Muscle of leg (tissue), 11 donors: Measurements from ENCODE around the gene GPR162. TPM values are rescaled to one million over a fixed set of nuclear protein-coding genes. Genes with fewer than 3 reads are reported as not detected.
"Not testable (repeated sequence)": the region's sequence is repeated elsewhere in the genome, so short reads cannot be mapped to it uniquely, and the experiment has no call there.

ENCODE experiments used
- DNase-seq: peaks from one replicate; pipeline ENCODE4 v3.0.0; 2013
- H3K27ac ChIP-seq: one replicate; pipeline ENCODE4 v1.5.1; 2013; ENCODE audit warnings: mild to moderate bottlenecking, low read length, control low read depth
- H3K27me3 ChIP-seq: one replicate; pipeline ENCODE4 v1.6.1; 2013; ENCODE audit warnings: low read length; ENCODE audit not compliant: control insufficient read depth, insufficient read depth
- H3K36me3 ChIP-seq: one replicate; pipeline ENCODE4 v1.6.1; 2013; ENCODE audit warnings: low read length; ENCODE audit not compliant: control insufficient read depth, insufficient read depth
- H3K4me1 ChIP-seq: one replicate; pipeline ENCODE4 v1.6.1; 2013; ENCODE audit warnings: low read length; ENCODE audit not compliant: control insufficient read depth, insufficient read depth
- H3K4me3 ChIP-seq: one replicate; pipeline ENCODE4 v1.5.1; 2013; ENCODE audit warnings: low read length, control low read depth
- H3K9me3 ChIP-seq: replicated peaks from 2 replicates; pipeline ENCODE4 v1.6.1; 2013; ENCODE audit warnings: low read depth, low read length; ENCODE audit not compliant: control insufficient read depth
- whole genome bisulfite sequencing: methylation state at CpG from one replicate; pipeline ENCODE4 v1.1.5; 2013; ENCODE audit warnings: missing lambda C conversion rate; ENCODE audit not compliant: insufficient coverage; 5-methylcytosine and 5-hydroxymethylcytosine counted together
- polyA plus RNA-seq, 8 donors: library from polyadenylated mRNA; unstranded; fragments of 120-200 nt; gene quantifications; one replicate each; pipeline versions ENCODE4 v1.2.1 to v1.2.3, GENCODE V29; 2013; ENCODE audit warnings: inconsistent platforms in 1 of 8, low replicate concordance in 1 of 8; ENCODE audit not compliant: insufficient read length in 8 of 8, insufficient read depth in 1 of 8
- total RNA-seq: library from RNA; stranded (reverse); fragments of 120-200 nt; gene quantifications from one replicate; pipeline ENCODE4 v1.2.4, GENCODE V29; 2013

The GPR162 gene
- total and polyA plus RNA-seq, 9 donors: 11.3 to 27.3 (median 18.9) TPM

DNA sequence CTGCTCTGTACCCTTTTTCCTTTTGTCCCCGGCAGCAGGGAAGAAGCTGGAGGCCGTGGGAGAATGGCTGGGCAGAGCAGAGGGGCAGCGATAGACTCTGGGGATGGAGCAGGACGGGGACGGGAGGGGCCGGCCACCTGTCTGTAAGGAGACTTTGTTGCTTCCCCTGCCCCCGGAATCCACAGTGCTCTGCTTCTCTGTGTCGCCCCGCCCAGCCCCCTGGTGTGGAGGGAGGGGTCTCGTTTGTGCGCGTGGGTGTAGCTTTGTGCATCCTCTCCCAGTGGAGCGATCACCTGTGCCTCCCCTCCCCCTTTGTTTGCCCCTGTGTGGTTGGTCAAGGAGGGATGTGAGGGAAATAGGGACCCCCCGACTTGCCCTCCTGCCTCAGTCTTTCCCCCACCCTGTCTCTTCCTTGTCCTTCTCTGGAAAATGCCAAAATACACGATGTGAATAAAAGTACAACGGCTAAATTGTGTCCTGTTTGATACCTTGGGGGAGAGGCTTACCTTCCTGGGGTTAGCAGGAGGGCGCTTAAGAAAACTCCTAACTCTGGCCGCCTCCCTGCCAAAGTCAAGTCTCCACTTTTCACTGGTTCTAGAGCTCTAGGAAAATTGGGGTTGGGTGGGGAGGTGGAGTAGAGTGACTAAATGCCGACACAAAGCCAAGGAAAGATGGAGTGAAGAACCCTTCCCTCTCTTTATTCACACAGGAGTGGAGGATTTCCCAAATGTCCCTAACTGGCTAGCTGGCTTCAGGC lies 44.7 kb downstream of the GPR162 start:
- Histone ChIP-seq H3K36me3 (peaks cover 75% of the 10 kb centered on the region), H3K27ac (peak overlapping the region; percentile 84), H3K4me1 (peaks cover 36% of the 10 kb centered on the region), H3K4me3 (peak overlapping the region; percentile 85), H3K27me3 (no peaks in the 10 kb centered on the region), H3K9me3 (no peaks in the 10 kb centered on the region)
- WGBS: 88% methylated on average over 4 of the region's 19 CpGs
- DNase-seq: peak; percentile 39

DNA sequence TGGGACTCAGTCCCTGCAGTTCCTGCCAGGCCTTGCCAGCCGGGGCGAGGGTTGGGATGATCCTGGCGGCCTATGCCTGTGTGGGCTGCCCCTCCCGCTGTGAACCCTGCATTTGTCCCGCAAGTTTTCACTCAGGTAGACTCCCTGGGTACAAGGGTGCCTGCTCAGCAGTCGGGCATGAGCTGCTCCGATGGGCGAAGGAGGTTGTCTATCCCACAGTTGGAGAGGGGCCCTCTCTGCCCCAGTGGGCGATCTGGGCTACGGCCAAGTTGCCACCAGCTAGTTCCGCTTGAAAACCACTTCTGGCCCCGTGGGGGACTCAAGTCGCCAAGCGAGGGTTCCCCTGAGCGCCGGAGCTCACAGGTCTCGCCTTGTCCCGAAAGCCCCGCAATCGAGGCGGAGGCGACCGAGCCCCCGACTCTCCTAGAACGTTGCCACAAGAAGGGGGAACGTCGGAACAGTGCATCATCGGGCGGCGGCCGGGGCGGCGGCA lies 45.3 kb downstream of the GPR162 start:
- peak overlapping the region; percentile 85 for H3K4me3 ChIP-seq
- DNase-seq: no peak
- H3K27me3 ChIP-seq: no peaks in the 10 kb centered on the region
- peaks cover 73% of the 10 kb centered on the region for H3K36me3 ChIP-seq
- peak overlapping the region; percentile 84 for H3K27ac ChIP-seq
- 3% methylated on average over 33 of the region's 33 CpGs for WGBS
- H3K4me1 ChIP-seq: peaks cover 42% of the 10 kb centered on the region
- no peaks in the 10 kb centered on the region for H3K9me3 ChIP-seq

GRCh38 chr12:6867413-6868210 lies 46.0 kb downstream of the GPR162 start, which contains the start of gene TPI1:
TPI1 (plus strand) TSS chr12:6867531; CDS start chr12:6867567, 36 bp downstream.
- WGBS: under 1% methylated on average over 83 of the region's 86 CpGs

DNA sequence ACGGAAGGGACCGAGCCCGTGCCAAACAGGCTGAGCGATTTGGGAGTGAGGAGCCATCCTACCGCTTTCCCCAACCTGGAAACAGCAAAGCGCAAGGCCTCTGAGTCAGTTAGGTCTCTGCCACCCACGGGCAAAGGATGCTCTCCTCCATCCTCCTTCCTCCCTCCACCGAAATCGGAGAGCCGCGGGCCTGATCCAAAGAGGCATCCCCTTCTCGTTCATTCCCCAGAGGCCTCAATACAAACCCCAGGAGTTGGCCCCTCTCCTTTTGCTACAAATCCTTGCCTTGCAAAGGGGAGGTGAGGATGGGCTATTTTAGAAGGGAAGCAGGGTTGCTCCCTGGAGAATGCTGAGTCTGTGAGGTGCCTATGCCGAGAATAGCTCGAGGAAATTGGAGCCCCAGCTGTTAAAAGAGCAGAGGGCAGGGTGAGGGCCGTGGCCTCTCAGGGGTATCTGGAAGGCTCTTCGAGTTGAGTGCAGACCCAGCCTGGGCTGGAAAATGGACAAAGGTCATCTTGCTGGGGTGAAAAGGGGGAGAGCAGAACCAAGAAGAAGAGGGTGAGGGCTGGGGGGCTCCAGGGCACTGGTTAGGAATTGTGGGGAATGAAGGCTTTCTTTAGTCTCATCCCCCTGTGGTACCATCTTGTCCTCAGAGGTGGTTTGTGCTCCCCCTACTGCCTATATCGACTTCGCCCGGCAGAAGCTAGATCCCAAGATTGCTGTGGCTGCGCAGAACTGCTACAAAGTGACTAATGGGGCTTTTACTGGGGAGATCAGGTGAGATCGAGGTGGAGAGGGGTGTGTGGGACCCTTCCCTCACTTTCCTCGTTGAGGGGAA lies 46.8 kb downstream of the GPR162 start:
- Histone ChIP-seq H3K27ac (peak overlapping the region; percentile 93), H3K4me3 (peak overlapping the region; percentile 85), H3K4me1 (peaks cover 50% of the 10 kb centered on the region), H3K27me3 (no peaks in the 10 kb centered on the region), H3K36me3 (peaks cover 61% of the 10 kb centered on the region), H3K9me3 (no peaks in the 10 kb centered on the region)
- DNase-seq: peak; percentile 70
- WGBS: 0% methylated on average over 7 of the region's 22 CpGs

More at GRCh38 chr12:6867413-6868210, 46.0 kb downstream of the GPR162 start, which contains the start of gene TPI1:
- no peaks in the 10 kb centered on the region for H3K9me3 ChIP-seq
- H3K27ac ChIP-seq: peak within 1 kb of the TSS; percentile 93
- peak within 1 kb of the TSS; percentile 85 for H3K4me3 ChIP-seq
- H3K36me3 ChIP-seq: peaks cover 68% of the 10 kb centered on the region
- peak; percentile 91 for DNase-seq
- no peaks in the 10 kb centered on the region for H3K27me3 ChIP-seq
- peaks cover 47% of the 10 kb centered on the region for H3K4me1 ChIP-seq

DNA sequence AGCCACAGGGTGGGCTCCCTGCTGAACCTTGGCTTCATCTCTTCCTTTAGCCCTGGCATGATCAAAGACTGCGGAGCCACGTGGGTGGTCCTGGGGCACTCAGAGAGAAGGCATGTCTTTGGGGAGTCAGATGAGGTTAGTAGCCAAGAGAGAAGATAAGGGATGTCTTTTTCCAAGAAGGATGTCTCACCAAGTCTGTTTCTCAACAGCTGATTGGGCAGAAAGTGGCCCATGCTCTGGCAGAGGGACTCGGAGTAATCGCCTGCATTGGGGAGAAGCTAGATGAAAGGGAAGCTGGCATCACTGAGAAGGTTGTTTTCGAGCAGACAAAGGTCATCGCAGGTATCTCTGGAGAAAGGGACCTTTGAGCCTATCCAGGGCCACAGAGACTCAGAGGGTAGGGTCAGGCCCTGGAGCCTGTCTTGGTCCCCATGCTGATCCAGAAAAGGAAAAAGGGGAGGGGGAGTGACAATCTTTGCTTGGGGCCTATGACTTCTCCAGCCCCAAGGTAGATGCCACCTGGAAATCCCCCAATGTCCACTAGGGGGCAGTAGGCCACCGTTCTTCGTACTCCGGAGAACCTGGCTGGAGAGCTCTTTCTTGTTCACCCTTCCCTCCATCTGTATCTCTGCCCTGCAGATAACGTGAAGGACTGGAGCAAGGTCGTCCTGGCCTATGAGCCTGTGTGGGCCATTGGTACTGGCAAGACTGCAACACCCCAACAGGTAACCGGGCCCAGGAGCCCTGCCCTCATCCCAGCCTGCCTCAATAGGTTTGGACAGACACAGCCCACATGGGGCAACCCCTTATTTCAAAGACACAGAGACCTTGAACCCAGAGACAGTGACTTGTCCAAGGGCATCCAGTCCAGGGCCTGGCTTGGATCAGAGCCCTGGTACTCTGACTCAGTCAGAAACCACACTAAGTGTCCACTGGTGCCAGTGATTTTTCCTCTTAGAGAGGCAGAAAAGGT lies 47.7 kb downstream of the GPR162 start:
- 30% methylated on average over 12 of the region's 12 CpGs for WGBS
- Histone ChIP-seq H3K36me3 (peaks cover 52% of the 10 kb centered on the region), H3K9me3 (no peaks in the 10 kb centered on the region), H3K4me1 (peaks cover 57% of the 10 kb centered on the region), H3K4me3 (peak overlapping the region; percentile 85), H3K27ac (peak overlapping the region; percentile 93), H3K27me3 (no peaks in the 10 kb centered on the region)
- DNase-seq: peak; percentile 88

- H3K27me3 ChIP-seq, DNase-seq, H3K4me3 ChIP-seq, H3K27ac ChIP-seq, H3K9me3 ChIP-seq: not testable (repeated sequence)
- Histone ChIP-seq H3K36me3 (peaks cover 44% of the 10 kb centered on the region), H3K4me1 (peaks cover 57% of the 10 kb centered on the region)
- WGBS: 50% methylated on average over 2 of the region's 4 CpGs
These were observed 48.7 kb downstream of the GPR162 start for GRCh38 chr12:6870304-6870703.

- DNase-seq: no peak
- Histone ChIP-seq H3K4me3 (no peak overlapping the region), H3K27me3 (no peaks in the 10 kb centered on the region), H3K9me3 (no peaks in the 10 kb centered on the region), H3K36me3 (peaks cover 38% of the 10 kb centered on the region), H3K4me1 (peaks cover 54% of the 10 kb centered on the region), H3K27ac (no peak overlapping the region)
- WGBS: 83% methylated on average over 9 of the region's 12 CpGs
These were observed 49.7 kb downstream of the GPR162 start for GRCh38 chr12:6871052-6871957.
